ENCODE results near the gene OR2V2. TPM values are rescaled to one million over a fixed set of nuclear protein-coding genes. Genes with fewer than 3 reads are reported as not detected.
A peak's percentile ranks its signal among the peaks of the same experiment; 100 is the strongest.

The OR2V2 gene
- total and polyA plus RNA-seq, 4 donors, result not detected

DNA sequence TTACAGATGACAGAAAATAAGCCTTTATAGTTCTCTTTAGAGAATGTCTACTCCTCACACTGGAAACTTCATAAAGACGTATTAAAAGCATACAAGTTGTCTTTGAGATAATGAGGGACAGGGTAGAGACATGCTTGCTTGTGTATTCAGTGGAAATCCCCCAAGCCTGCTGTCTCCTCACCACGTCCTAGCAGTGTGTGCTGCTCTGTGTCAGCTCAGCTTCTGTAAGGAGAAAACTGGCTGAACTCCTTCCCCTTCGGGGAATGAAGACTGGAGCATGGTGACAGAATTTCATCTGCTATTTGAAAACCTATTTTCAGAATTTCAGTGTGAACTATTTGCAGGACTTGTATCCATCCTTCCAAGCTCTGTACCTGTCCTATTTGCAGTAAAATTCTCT lies 9.4 kb downstream of the OR2V2 start (continued):
- TF ChIP-seq ZBTB33 (IDR thresholded peaks at IDR 0.05), result no peak
- TF ChIP-seq, protein P1, sequence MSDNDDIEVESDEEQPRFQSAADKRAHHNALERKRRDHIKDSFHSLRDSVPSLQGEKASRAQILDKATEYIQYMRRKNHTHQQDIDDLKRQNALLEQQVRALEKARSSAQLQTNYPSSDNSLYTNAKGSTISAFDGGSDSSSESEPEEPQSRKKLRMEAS (IDR thresholded peaks at IDR 0.05), result no peak

DNA sequence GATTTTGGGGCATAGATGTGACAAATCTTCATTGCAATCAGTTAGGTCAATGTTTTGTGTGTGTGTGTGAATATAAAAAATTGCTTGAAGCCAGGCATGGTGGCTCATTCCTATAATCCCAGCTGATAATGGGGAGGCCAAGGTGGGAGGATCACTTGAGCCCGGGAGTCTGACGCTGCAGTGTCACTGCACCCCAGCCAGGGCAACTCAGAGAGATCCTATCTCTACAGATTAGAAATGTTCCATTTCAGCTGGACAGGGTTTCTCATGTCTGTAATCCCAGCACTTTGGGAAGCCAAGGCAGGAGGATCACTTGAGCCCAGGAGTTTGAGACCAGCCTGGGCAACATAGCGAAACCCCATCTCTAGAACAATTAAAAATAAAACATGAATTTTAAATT lies 11.5 kb downstream of the OR2V2 start:
- Histone ChIP-seq H3K4me1 (ENCODE audit: control insufficient read depth in 4 of 4, insufficient read depth in 4 of 4, low read length in 3 of 4) (no peaks in the 10 kb centered on the region), H3K27ac (ENCODE audit: low read depth in 1 of 2, low read length in 2 of 2) (no peak overlapping the region), H3K27me3 (ENCODE audit: control insufficient read depth in 4 of 4, insufficient read depth in 4 of 4, low read length in 3 of 4) (no peaks in the 10 kb centered on the region), H3K9ac (ENCODE audit: low read depth in 1 of 2, low read length in 2 of 2) (no peak overlapping the region), H3K9me3 (ENCODE audit: control insufficient read depth in 4 of 4, low read length in 3 of 4) (no peaks in the 10 kb centered on the region), H3K36me3 (ENCODE audit: control insufficient read depth in 4 of 4, insufficient read depth in 3 of 4, low read depth in 1 of 4, low read length in 3 of 4) (no peaks in the 10 kb centered on the region), H3K4me3 (ENCODE audit: low read depth in 1 of 3, low read length in 3 of 3) (no peak overlapping the region)
- TF ChIP-seq, protein P2, sequence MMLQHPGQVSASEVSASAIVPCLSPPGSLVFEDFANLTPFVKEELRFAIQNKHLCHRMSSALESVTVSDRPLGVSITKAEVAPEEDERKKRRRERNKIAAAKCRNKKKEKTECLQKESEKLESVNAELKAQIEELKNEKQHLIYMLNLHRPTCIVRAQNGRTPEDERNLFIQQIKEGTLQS (IDR thresholded peaks at IDR 0.05), result no peak
- TF ChIP-seq, protein P3, sequence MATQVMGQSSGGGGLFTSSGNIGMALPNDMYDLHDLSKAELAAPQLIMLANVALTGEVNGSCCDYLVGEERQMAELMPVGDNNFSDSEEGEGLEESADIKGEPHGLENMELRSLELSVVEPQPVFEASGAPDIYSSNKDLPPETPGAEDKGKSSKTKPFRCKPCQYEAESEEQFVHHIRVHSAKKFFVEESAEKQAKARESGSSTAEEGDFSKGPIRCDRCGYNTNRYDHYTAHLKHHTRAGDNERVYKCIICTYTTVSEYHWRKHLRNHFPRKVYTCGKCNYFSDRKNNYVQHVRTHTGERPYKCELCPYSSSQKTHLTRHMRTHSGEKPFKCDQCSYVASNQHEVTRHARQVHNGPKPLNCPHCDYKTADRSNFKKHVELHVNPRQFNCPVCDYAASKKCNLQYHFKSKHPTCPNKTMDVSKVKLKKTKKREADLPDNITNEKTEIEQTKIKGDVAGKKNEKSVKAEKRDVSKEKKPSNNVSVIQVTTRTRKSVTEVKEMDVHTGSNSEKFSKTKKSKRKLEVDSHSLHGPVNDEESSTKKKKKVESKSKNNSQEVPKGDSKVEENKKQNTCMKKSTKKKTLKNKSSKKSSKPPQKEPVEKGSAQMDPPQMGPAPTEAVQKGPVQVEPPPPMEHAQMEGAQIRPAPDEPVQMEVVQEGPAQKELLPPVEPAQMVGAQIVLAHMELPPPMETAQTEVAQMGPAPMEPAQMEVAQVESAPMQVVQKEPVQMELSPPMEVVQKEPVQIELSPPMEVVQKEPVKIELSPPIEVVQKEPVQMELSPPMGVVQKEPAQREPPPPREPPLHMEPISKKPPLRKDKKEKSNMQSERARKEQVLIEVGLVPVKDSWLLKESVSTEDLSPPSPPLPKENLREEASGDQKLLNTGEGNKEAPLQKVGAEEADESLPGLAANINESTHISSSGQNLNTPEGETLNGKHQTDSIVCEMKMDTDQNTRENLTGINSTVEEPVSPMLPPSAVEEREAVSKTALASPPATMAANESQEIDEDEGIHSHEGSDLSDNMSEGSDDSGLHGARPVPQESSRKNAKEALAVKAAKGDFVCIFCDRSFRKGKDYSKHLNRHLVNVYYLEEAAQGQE (IDR thresholded peaks at IDR 0.05), result no peak
- TF ChIP-seq HNF4A (conservative IDR thresholded peaks at IDR 0.05), result no peak
- no peak for TF ChIP-seq GABPA (IDR thresholded peaks at IDR 0.05 in 1 of 2, conservative IDR thresholded peaks at IDR 0.05 in 1 of 2)
- WGBS, result 95% methylated on average over 3 of the region's 3 CpGs
- no peak for DNase-seq (ENCODE audit: low spot score)

DNA sequence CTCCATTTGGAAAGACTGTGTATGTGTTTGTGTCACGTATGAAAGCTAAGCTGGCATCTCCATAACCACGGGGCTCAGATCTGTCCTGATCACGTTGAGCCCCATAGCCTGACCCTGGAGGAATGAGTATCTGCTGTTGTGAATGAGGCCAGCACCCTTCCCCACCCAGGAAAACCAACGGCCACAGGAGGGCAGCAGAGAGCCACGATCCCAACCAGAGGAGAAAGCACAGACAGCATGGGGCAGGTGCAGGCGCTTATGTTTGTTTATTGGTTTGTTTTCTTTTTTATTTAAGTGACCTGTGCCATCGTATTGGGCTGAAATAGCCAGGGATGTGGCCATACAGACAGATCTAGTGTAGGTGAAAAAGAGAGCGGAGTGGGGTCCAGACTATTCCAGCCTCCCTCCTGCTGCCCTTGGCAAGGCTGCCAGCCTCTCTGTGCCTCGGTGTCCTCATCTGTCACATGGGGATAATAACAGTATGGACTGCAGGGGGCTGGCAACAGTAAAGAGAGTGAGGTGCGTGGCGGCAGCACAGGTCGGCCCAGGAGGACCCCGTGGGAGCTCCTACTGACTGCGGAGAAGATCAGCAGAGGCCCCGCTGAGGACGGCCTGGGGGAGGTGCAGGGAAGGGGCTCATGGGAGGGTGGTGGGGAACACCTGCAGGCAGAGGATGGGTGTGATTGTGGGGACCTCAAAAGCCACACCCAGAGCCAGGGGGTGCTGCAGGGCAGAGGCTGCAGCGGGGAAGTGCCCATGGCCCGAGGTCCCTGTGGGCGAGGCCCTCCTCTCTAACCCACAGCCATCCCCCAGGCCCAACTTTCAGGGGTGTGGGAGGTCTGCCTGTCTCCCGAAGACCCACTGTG lies 12.1 kb downstream of the OR2V2 start:
- peak; percentile 98 for DNase-seq (ENCODE audit: low spot score)
- WGBS, result 54% methylated on average over 20 of the region's 20 CpGs
- Histone ChIP-seq H3K4me3 (ENCODE audit: low read depth in 1 of 3, low read length in 3 of 3) (no peak overlapping the region), H3K9ac (ENCODE audit: low read depth in 1 of 2, low read length in 2 of 2) (no peak overlapping the region), H3K36me3 (ENCODE audit: control insufficient read depth in 4 of 4, insufficient read depth in 3 of 4, low read depth in 1 of 4, low read length in 3 of 4) (no peaks in the 10 kb centered on the region), H3K9me3 (ENCODE audit: control insufficient read depth in 4 of 4, low read length in 3 of 4) (no peaks in the 10 kb centered on the region), H3K27me3 (ENCODE audit: control insufficient read depth in 4 of 4, insufficient read depth in 4 of 4, low read length in 3 of 4) (peaks cover 0 to 3% (median 1%) of the 10 kb centered on the region in 4 donors), H3K4me1 (ENCODE audit: control insufficient read depth in 4 of 4, insufficient read depth in 4 of 4, low read length in 3 of 4) (no peaks in the 10 kb centered on the region), H3K27ac (ENCODE audit: low read depth in 1 of 2, low read length in 2 of 2) (no peak overlapping the region)
- TF ChIP-seq GABPA (IDR thresholded peaks at IDR 0.05 in 1 of 2, conservative IDR thresholded peaks at IDR 0.05 in 1 of 2) (no peak), RXRA (IDR thresholded peaks at IDR 0.05) (no peak), EGR1 (IDR thresholded peaks at IDR 0.05; ENCODE audit: low read depth in 2 of 2) (no peak), FOXA1 (IDR thresholded peaks at IDR 0.05) (no peak), JUND (IDR thresholded peaks at IDR 0.05) (no peak), SP1 (IDR thresholded peaks at IDR 0.05) (no peak), TAF1 (conservative IDR thresholded peaks at IDR 0.05) (no peak), RAD21 (IDR thresholded peaks at IDR 0.05) (peak; percentile 91 to 94), YY1 (IDR thresholded peaks at IDR 0.05) (no peak), CTCF (IDR thresholded peaks at IDR 0.05; ENCODE audit: low read depth, low read length, missing input control) (peak; percentile 89), HNF4A (conservative IDR thresholded peaks at IDR 0.05) (no peak), NR2F2 (IDR thresholded peaks at IDR 0.05) (no peak), FOXA2 (IDR thresholded peaks at IDR 0.05) (no peak), ZBTB33 (IDR thresholded peaks at IDR 0.05) (no peak)
- TF ChIP-seq, protein P1 (IDR thresholded peaks at IDR 0.05), result no peak
- TF ChIP-seq, protein P2 (IDR thresholded peaks at IDR 0.05), result no peak

Data from liver (tissue), 9 donors.